ENCODE data around the gene METTL4. TPM values are rescaled to one million over a fixed set of nuclear protein-coding genes. Genes with fewer than 3 reads are reported as not detected.

METTL4 gene
- 10 to 100 TPM in 1 of 3 donors, 1 to 10 TPM in 2; 6.0 to 12.0 (median 6.8) TPM for polyA plus RNA-seq

GRCh38 chr18:2571200-2572170, at the start of gene METTL4, which contains the start of gene NDC80:
TSS of gene METTL4 (minus strand) at chr18:2571505. CDS start at chr18:2567216, 4,289 bp downstream.
TSS of gene NDC80 (plus strand) at chr18:2571557. CDS start at chr18:2572986, 1,429 bp downstream.
- Mint-ChIP-seq H3K36me3 (peaks cover 4% of the 10 kb centered on the region in 3 donors), H3K27me3 (ENCODE audit: low read depth in 3 of 3) (peaks cover 4 to 9% (median 7%) of the 10 kb centered on the region in 3 donors), H3K27ac (peak within 1 kb of the TSS; percentile 95 to 98 (median 97))

GRCh38 chr18:2618009-2618408, 46.7 kb upstream of the METTL4 start:
- no peaks in the 10 kb centered on the region for H3K27me3 Mint-ChIP-seq (ENCODE audit: low read depth in 3 of 3)
- no peak overlapping the region for H3K27ac Mint-ChIP-seq
- H3K4me1 Mint-ChIP-seq, result no peaks in the 10 kb centered on the region
- DNase-seq, result no peak
- H3K4me3 Mint-ChIP-seq, result no peak overlapping the region
- H3K36me3 Mint-ChIP-seq, result peaks cover 8 to 19% (median 10%) of the 10 kb centered on the region in 3 donors
- no peaks in the 10 kb centered on the region for H3K9me3 Mint-ChIP-seq

More at GRCh38 chr18:2571200-2572170, at the start of gene METTL4, which contains the start of gene NDC80:
- peak; percentile 81 to 87 (median 87) for DNase-seq
- Mint-ChIP-seq H3K9me3 (no peaks in the 10 kb centered on the region), H3K4me3 (peak within 1 kb of the TSS; percentile 97 to 99 (median 98)), H3K4me1 (peaks cover 37 to 66% of the 10 kb centered on the region in 2 donors)

- Mint-ChIP-seq H3K4me3 (no peak overlapping the region), H3K36me3 (peaks cover 8 to 23% (median 14%) of the 10 kb centered on the region in 3 donors), H3K27ac (peak overlapping the region in 1 of 6 donors; percentile 53), H3K27me3 (ENCODE audit: low read depth in 3 of 3) (no peaks in the 10 kb centered on the region), H3K4me1 (no peaks in the 10 kb centered on the region), H3K9me3 (no peaks in the 10 kb centered on the region)
- no peak for DNase-seq
These were observed 46.2 kb upstream of the METTL4 start for GRCh38 chr18:2617401-2617998.

GRCh38 chr18:2612996-2613395, 41.7 kb upstream of the METTL4 start:
- Mint-ChIP-seq H3K9me3 (no peaks in the 10 kb centered on the region), H3K4me1 (no peaks in the 10 kb centered on the region), H3K4me3 (no peak overlapping the region), H3K36me3 (peaks cover 10 to 31% (median 25%) of the 10 kb centered on the region in 3 donors), H3K27me3 (ENCODE audit: low read depth in 3 of 3) (no peaks in the 10 kb centered on the region), H3K27ac (no peak overlapping the region)
- DNase-seq, result no peak

GRCh38 chr18:2610549-2610948, 39.2 kb upstream of the METTL4 start:
- Mint-ChIP-seq H3K36me3 (peaks cover 10 to 31% (median 25%) of the 10 kb centered on the region in 3 donors), H3K4me1 (peaks cover 14 to 17% of the 10 kb centered on the region in 2 donors), H3K4me3 (no peak overlapping the region), H3K9me3 (no peaks in the 10 kb centered on the region), H3K27ac (no peak overlapping the region), H3K27me3 (ENCODE audit: low read depth in 3 of 3) (no peaks in the 10 kb centered on the region)
- no peak for DNase-seq

GRCh38 chr18:2609604-2610003, 38.3 kb upstream of the METTL4 start:
- no peaks in the 10 kb centered on the region for H3K9me3 Mint-ChIP-seq
- H3K36me3 Mint-ChIP-seq, result peaks cover 3 to 22% (median 16%) of the 10 kb centered on the region in 3 donors
- peak overlapping the region in 1 of 6 donors; percentile 78 for H3K27ac Mint-ChIP-seq
- H3K4me1 Mint-ChIP-seq, result peaks cover 23 to 27% of the 10 kb centered on the region in 2 donors
- H3K27me3 Mint-ChIP-seq (ENCODE audit: low read depth in 3 of 3), result no peaks in the 10 kb centered on the region
- H3K4me3 Mint-ChIP-seq, result no peak overlapping the region
- no peak for DNase-seq

GRCh38 chr18:2606335-2606734, 35.0 kb upstream of the METTL4 start:
- Mint-ChIP-seq H3K4me3 (peak overlapping the region; percentile 16 to 80 (median 54)), H3K36me3 (peaks cover 1 to 6% (median 4%) of the 10 kb centered on the region in 3 donors), H3K27me3 (ENCODE audit: low read depth in 3 of 3) (peaks cover 0 to 3% (median 0%) of the 10 kb centered on the region in 3 donors), H3K9me3 (no peaks in the 10 kb centered on the region), H3K4me1 (peaks cover 34 to 42% of the 10 kb centered on the region in 2 donors), H3K27ac (peak overlapping the region; percentile 89 to 94 (median 92))
- peak; percentile 17 to 29 (median 24) for DNase-seq

GRCh38 chr18:2602844-2603243, 31.5 kb upstream of the METTL4 start:
- H3K27me3 Mint-ChIP-seq (ENCODE audit: low read depth in 3 of 3), result peaks cover 0 to 3% (median 0%) of the 10 kb centered on the region in 3 donors
- peaks cover 0 to 2% (median 0%) of the 10 kb centered on the region in 6 donors for H3K9me3 Mint-ChIP-seq
- no peak overlapping the region for H3K4me3 Mint-ChIP-seq
- H3K4me1 Mint-ChIP-seq, result peaks cover 34 to 44% of the 10 kb centered on the region in 2 donors
- H3K27ac Mint-ChIP-seq, result peak overlapping the region in 4 of 6 donors; percentile 2 to 73 (median 42)
- DNase-seq, result no peak
- peaks cover 0 to 4% (median 0%) of the 10 kb centered on the region in 3 donors for H3K36me3 Mint-ChIP-seq

- no peak for DNase-seq
- H3K27ac Mint-ChIP-seq, result peak overlapping the region in 2 of 6 donors; percentile 58 to 72
- no peaks in the 10 kb centered on the region for H3K27me3 Mint-ChIP-seq (ENCODE audit: low read depth in 3 of 3)
- H3K36me3 Mint-ChIP-seq, result peaks cover 4 to 8% (median 4%) of the 10 kb centered on the region in 3 donors
- H3K4me3 Mint-ChIP-seq, result no peak overlapping the region
- H3K9me3 Mint-ChIP-seq, result peaks cover 0 to 2% (median 0%) of the 10 kb centered on the region in 6 donors
- peaks cover 7 to 10% of the 10 kb centered on the region in 2 donors for H3K4me1 Mint-ChIP-seq
These were observed 26.3 kb upstream of the METTL4 start for GRCh38 chr18:2597639-2598038.

- peaks cover 0 to 4% (median 0%) of the 10 kb centered on the region in 3 donors for H3K36me3 Mint-ChIP-seq
- H3K4me1 Mint-ChIP-seq, result peaks cover 21 to 35% of the 10 kb centered on the region in 2 donors
- H3K9me3 Mint-ChIP-seq, result no peaks in the 10 kb centered on the region
- H3K4me3 Mint-ChIP-seq, result peak overlapping the region; percentile 33 to 74 (median 67)
- peak overlapping the region; percentile 87 to 94 (median 90) for H3K27ac Mint-ChIP-seq
- H3K27me3 Mint-ChIP-seq (ENCODE audit: low read depth in 3 of 3), result no peaks in the 10 kb centered on the region
- peak in 2 of 3 donors; percentile 6 to 9 for DNase-seq
These were observed 19.0 kb upstream of the METTL4 start for GRCh38 chr18:2590303-2590702.

- peak overlapping the region; percentile 33 to 74 (median 67) for H3K4me3 Mint-ChIP-seq
- H3K36me3 Mint-ChIP-seq, result peaks cover 0 to 4% (median 0%) of the 10 kb centered on the region in 3 donors
- H3K9me3 Mint-ChIP-seq, result no peaks in the 10 kb centered on the region
- peak in 1 of 3 donors; percentile 10 for DNase-seq
- H3K4me1 Mint-ChIP-seq, result peaks cover 19 to 35% of the 10 kb centered on the region in 2 donors
- H3K27ac Mint-ChIP-seq, result peak overlapping the region; percentile 87 to 94 (median 90)
- no peaks in the 10 kb centered on the region for H3K27me3 Mint-ChIP-seq (ENCODE audit: low read depth in 3 of 3)
These were observed 18.2 kb upstream of the METTL4 start for GRCh38 chr18:2589345-2590068.

- Mint-ChIP-seq H3K36me3 (peaks cover 0 to 4% (median 0%) of the 10 kb centered on the region in 3 donors), H3K4me1 (peaks cover 19 to 35% of the 10 kb centered on the region in 2 donors), H3K9me3 (no peaks in the 10 kb centered on the region), H3K27me3 (ENCODE audit: low read depth in 3 of 3) (no peaks in the 10 kb centered on the region), H3K4me3 (peak overlapping the region; percentile 3 to 72 (median 16)), H3K27ac (peak overlapping the region in 5 of 6 donors; percentile 42 to 92 (median 81))
- no peak for DNase-seq
These were observed 17.5 kb upstream of the METTL4 start for GRCh38 chr18:2588666-2589344.

Measured in immature natural killer cell (primary cell).